ENCODE measurements around the gene ALKBH8.
"Not testable (repeated sequence)": the region's sequence is repeated elsewhere in the genome, so short reads cannot be mapped to it uniquely, and the experiment has no call there.

The ALKBH8 gene

DNA sequence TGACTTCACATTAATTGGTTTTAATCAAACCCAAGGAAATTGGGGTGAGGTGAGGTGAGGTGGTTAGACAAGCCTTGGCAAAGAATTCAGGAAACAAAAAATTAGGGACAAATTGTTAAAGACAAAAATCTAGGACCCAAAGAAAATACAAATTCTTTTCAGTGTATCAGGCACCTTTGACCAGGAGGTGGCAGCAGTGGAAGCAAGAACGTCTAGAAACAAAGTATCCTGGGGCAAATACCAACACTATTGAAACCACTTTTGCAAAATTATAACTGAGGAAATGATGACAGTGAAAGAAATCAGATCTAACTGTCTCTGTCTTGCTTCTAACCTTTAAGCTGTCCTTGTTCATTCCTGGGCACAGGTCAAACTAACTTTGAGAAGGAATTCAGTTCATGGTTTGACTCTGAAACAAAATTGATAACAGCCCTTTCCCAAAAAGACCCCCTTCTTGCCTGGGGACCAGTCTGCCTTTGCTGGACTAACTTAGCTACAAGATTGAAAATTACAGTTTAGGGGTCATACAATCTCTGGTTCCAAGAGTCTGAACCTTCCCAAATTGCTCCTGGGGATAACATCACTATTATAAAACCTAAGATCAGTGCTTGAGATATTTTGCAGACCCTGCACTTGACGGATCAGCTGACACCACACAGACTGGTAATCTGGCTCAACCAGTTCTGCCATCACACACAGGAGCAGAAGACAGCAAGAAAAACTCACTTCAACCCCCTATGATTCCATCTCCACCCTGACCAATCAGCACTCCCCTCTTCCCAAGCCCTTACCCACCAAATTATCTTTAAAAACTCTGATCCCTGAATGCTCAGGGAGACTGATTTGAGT lies 11.2 kb upstream of the ALKBH8 start:
- DNase-seq (ENCODE audit: low read depth): peak; percentile 40

DNA sequence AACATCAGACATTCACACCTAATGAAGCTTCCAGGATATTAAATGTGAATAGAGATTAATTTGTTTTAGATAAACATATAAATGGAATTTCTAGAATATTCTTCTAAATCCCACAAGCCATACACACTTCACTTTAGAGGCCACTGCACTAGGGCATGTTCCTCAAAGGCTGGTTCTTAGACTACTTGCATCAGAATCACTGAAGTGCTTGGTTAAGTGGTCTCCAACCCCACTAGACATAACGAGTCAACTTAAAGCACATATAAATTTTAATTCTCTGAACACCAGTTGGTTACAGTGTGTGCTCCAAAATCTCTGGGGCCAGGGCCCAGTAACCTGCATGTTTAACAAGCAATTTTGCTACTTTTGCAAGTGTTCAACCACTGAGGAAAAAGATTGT lies 7.9 kb upstream of the ALKBH8 start:
- no peak for DNase-seq (ENCODE audit: low read depth)

DNA sequence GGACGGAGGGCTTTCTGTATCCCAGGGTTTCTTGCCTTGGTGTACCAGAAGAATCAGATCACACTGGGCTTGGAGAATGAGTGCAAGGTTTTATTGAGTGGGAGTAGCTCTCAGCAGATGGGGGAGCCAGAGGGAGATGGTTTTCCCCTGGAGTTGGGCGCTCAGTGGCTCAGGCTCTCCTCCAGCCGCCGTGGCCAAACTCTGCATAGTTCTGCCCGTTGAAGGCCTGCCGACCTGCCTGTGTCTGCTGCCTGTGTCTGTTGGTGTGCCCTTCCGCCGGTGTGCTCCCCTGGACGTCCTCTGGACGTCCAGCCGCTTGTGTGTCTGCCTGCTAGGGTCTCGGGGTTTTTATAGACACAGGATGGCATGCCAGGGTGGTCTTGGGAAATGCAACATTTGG lies 4.5 kb upstream of the ALKBH8 start:
- no peak for DNase-seq (ENCODE audit: low read depth)

DNA sequence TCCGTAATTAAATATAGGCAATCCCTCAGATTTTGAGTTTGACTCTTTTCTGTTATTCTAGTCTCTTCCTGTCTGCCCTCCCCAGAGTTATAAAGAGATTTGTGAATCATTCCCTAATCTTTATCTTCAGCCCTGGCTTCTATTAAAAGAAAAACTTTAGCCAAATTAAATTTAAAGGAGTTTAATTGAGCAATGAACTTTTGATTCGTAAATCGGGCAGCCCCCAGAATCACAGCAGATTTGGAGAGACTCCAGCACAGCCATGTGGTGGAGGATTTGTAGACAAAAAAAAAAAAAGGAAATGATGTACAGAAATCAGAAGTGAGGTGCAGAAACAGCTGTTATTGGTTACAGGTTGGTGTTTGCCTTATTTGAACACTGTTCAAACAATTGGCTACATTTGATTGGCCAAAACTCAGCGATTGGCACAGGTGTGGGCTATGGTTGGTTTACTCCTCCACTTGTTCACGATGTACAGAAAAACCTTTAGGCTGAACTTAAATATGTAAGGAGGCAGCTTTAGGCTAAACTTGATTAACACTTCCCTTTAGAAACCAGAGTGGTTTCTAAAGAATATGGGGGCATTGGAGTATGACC lies 2.3 kb upstream of the ALKBH8 start:
- DNase-seq (ENCODE audit: low read depth): no peak

DNA sequence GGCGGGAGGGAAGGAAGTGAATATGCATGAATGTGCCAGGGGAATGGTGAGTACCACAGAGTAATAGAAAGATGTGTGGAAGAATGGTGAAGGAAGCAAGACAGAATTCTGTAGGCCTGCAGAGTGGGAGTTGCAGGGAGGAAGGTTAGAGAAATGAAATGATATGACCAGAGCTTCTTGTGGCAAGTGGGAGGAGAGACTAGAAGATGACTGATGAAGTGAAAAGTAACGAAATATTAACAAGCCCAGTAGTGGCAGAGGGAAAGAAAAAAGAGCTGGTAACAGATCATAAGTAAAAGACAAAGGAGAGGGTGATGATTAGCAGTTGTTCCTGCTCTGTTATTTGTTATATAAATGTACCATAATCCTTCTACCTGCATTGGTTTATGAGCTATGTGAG lies 1.0 kb upstream of the ALKBH8 start:
- no peak for DNase-seq (ENCODE audit: low read depth)

DNA sequence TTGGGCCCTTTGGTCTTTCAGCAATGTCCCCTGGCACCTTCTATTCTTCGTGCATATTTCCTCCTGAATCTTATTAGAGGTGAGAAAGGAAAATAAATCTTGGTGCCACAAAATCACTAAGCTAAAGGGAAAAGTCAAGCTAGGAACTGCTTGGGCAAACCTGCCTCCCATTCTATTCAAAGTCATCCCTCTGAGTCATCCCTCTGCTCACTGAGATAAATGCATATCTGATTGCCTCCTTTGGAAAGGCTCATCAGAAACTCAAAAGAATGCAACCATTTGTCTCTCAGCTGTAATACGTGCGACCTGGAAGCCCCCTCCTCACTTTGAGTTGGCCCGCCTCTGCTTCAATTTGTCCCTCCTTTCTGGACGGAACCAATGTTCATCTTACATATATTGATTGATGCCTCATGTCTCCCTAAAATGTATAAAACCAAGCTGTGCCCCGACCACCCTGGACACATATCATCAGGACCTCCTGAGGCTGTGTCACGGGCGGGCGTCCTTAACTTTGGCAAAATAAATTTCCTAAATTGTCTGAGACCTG lies 493 bp upstream of the ALKBH8 start:
- DNase-seq (ENCODE audit: low read depth): peak; percentile 32

DNA sequence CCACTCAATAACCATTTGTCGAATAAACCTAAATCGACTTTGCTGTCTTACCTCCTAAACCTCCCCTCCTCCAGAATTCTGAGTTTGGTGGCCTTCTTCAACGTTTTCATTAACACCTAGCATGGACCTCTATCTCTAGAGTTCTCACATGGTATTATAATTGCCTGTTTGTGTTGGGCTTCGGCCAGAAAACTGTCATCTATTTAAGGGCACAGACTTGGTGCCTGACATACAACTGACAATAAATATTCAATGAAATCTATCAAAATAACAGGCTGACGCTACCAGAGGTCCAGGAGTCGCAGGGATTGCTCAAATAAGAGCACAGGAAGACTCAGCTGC lies 687 bp downstream of the ALKBH8 start:
- no peak for DNase-seq (ENCODE audit: low read depth)

DNA sequence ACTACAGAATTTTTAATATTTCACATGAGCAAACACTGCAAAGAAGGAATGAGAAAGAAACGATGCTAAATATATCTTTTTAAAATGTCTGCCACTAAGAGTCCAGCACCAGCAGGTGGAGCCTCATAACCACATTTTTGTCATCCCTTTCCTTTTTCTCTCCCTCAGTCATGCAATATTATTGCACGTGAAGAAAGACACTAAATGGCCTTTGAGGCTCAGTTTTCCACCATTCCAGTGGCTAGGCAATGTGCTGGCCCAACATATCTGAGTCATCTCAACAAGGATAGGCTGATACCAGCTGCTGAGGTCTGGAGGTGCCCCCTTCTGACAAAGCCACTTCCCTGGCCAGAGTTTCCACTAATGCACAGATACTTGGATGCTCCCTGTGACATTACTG lies 1.8 kb downstream of the ALKBH8 start:
- peak; percentile 62 for DNase-seq (ENCODE audit: low read depth)

DNA sequence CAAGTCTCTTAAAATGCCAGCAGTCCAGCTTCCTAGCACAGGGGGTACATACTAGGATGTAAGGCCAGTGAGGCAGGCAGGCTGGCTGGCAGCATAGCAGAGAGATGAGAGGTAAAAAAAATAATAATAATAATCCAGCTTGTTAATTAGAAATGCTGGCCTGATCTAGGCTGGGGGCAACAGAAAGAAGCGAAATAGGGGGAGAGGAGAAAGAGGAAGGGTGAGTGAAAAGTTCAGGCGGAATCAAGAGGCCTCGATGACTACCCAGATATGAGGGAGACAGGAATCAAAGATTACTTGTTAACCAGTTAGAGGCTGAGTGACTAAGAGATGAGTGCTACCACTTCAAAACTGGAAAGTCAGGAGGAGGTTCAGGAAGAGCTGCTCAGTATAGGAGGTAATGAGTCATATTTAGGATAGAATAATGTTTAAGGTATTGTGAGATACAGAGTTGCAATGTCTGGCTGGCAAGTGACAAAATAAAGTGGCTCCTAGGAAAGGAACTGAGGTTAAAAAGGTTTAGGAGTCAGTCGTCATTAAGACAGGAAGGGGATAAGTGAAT lies 2.8 kb downstream of the ALKBH8 start:
- DNase-seq (ENCODE audit: low read depth): peak; percentile 88

DNA sequence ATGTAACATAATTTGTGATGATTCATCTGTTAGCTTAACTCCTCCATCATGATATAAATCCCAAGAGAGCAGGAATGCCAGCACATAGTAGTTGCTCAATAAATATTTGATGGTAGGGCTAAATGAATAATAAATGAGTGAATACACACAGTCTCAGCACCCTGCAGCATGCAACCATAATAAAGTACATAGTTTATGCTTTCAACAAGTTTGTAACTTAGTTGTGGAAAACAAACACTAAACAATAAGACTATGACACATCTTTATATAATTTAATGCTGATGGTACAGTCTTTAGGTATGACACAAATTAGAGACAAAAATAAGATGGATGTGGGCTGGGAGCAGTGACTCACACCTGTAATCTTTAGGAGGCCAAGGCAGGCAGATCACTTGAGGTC lies 3.8 kb downstream of the ALKBH8 start:
- peak; percentile 86 for DNase-seq (ENCODE audit: low read depth)

DNA sequence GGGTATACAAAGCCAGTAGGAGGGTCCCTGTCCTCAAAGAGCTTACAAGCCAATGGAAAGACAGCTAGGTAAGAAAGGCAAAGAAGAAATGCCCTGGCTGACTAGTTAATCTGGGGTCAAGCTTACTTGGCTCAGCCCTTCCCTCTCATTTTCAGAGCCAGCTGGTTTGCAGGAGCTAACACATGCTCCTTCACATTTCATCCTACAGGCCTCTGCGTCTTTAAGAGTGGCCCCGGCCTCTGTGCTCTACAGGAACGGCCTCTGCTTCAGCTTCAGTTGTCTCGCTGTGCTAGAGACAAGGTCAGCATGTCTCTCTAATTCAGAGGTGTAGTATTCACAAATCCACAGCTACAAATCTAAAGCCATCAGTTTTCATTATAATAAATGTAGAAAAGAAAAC lies 15.2 kb downstream of the ALKBH8 start:
- no peak for DNase-seq (ENCODE audit: low read depth)

DNA sequence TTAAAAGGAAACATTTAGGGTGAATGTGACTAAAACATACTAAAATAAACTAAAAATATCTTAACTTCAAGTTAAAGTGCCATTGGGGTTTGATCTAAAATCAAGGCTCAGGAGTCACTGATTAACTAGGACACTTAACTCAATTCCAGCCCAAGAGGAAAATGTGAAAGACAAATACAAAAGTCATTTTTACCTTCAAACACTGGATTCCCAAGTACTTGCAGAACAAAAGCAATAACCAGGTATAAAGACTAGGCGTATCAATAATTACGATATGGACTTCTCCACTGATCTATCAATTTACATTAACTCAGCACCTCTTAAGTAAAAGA lies 15.6 kb downstream of the ALKBH8 start:
- DNase-seq (ENCODE audit: low read depth): no peak

DNA sequence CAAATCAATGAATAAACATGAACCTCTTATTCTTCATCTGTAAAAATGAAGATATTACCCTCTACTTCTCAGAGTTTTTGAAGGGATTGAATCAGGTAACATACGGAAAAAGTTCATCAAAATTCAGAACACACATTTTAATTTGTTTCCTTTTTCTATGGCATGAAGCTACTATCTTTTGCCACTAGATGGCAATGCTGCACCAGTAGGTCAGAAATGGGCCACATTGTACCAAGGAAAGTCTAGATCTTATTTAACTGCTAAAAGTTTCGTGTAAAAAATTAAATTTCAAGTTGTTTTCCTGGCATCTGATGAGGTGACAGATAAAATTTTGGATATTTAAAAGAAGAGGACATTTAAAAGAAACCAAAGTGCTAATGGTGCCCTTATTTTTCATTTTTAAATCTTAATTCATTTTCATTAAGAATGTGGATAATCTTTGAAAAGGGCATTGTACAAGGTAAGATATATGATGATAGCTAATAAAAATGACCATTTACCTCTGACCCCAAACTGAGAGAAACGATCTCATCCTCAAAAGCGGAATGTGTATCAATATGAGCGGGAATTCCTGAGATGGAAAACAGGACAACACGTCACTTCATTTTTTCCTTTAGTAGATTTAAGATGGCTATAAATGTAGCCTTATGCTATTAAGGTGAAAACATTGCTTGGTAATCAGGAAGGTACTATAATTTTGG lies 16.1 kb downstream of the ALKBH8 start:
- peak; percentile 58 for DNase-seq (ENCODE audit: low read depth)

DNA sequence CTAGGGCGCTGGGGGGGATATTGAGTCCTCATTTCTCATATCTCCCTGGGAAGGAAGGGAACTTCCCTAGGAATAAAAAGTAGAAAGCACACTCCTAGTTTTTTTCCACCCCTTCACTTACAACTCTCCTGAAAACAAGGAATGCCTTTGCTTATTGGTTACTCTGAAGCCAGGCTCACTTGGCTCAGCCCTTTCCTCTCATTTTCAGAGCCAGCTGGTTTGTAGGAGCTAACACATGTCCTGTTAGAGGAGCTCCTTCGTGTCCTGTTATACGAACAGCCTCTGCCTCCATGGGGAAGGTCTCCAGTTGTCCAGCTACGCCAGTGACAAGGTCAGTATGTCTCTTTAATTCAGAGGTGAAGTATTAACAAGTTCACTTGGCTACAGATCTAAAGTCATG lies 17.6 kb downstream of the ALKBH8 start:
- DNase-seq (ENCODE audit: low read depth): no peak

DNA sequence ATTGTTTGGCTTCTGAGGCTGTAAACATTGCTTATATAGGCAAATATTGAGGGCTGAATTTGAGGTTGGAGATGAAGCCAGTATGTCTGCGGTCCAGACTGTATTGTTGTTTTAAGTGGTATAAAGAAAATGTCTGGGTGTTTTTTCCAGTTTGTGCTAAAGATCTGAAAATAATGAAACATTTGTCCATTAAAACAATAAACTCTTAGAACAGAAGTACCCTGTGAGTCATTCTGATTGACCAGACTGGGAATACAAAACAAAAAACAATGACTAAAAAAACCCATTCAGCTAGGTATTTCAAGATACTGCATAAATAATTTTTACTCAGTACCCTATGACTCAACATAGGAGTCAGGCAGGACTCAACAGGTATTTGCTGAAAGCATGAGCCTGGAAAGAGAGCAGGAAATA lies 20.4 kb downstream of the ALKBH8 start:
- DNase-seq (ENCODE audit: low read depth): peak; percentile 78

DNA sequence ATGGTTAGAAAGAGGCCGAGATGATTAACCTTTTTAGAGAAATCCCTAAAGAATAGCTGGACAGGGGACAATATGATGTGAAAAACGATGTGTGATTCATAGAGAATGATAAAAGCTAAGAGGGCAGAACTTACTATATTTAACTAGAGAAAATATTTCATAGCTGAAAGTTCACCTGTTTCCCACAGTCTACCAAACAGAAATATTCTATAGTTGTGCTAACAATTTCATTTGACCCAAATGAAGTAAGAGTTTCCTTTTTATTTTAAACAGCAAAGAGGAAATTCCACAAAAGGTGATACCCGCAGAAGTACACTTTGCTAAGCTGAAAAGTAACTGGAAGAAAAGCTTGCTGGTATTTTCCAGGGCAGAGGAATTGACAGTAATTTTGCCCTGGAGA lies 26.7 kb downstream of the ALKBH8 start:
- DNase-seq (ENCODE audit: low read depth): no peak

DNA sequence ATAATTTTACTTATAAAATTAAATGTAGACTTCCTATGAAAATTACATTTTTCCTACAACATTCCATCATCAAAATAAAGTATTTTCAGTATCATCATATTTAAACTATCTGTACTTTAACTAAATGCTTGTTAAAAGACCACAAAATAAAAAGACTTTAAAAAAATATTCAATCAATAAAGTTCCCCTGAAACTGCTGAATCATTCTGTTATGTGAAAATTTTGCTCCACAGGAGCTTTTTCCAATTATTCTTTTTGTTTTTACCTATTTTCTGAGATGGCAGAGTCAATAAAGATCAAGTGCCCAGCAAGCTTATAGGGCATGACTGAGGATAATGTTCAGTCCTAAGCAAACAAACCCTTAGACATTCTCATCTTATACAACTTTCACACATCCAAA lies 27.3 kb downstream of the ALKBH8 start:
- DNase-seq (ENCODE audit: low read depth): no peak

DNA sequence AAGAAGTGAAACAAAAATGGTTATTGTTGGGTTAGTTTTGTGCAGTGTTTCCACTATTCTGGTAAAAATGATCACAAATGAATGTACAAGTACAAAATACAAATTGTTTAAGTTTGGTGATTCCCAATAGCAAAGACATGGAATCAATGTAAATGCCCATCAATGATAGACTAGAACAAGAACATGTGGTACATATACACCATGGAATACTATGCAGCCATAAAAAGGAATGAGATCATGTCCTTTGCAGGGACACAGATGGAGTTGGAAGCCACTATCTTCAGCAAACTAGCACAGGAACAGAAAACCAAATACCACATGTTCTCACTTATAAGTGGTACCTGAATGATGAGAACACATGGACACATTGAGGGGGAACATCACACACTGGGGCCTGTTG lies 28.4 kb downstream of the ALKBH8 start:
- not testable (repeated sequence) for DNase-seq (ENCODE audit: low read depth)

DNA sequence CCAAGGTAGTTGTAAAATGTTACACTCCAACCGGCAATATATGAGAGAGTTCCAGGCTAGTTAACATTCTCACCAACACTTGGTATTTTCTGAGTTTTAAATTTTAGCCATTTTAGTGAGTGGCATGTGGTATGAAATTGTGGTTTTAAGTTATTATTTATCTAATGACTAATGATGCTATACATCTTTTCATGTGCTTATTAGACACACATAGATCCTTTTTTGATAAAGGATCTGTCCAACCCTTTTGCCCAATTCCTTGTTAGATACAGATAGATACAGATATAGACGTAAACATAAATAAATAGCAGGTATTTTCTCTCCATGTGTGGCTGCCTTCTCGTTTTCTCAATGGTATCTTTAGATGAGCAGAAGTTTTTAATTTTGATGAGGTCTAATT lies 39.3 kb downstream of the ALKBH8 start:
- no peak for DNase-seq (ENCODE audit: low read depth)

DNA sequence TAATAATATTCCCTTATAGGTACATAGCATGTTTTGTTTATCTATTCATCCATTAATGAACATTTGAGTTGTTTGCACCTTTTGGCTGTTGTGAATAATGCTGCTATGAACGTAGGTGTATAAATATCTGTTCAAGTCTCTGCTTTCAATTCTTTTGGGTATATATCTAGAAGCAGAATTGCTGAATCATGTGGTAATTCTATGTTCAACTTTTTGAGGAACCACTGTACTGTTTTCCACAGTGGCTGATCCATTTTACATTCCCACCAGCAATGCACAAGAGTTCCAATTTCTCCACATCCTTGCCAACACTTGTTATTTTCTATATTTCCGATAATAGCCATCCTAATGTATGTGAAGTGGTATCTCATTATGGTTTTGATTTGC lies 56.7 kb downstream of the ALKBH8 start:
- no peak for DNase-seq (ENCODE audit: low read depth)

DNA sequence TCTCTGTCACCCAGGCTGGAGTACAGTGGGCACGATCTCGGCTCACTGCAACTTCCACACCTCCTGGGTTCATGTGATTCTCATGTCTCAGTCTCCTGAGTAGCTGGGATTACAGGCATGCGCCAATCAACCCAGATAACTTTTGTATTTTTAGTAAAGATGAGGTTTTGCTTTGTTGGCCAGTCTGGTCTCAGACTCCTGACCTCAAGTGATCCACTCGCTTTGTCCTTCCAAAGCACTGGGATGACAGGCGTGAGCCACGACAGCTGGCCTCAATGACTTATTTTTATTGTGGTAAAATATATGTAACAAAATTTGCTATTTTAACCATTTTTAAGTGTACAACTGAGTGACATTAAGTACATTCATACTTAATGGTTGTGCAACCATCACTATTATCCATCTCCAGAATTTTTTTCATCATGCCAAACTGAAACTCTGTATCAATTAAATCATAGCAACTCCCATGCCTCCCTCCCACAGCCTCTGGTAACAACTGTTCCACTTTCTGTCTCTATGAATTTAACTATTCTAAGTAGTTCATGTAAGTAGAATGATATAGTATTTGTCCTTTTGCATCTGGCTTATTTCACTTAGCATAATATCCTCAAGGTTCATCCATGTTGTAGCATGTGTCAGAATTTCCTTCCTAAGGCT lies 57.2 kb downstream of the ALKBH8 start:
- DNase-seq (ENCODE audit: low read depth): no peak

DNA sequence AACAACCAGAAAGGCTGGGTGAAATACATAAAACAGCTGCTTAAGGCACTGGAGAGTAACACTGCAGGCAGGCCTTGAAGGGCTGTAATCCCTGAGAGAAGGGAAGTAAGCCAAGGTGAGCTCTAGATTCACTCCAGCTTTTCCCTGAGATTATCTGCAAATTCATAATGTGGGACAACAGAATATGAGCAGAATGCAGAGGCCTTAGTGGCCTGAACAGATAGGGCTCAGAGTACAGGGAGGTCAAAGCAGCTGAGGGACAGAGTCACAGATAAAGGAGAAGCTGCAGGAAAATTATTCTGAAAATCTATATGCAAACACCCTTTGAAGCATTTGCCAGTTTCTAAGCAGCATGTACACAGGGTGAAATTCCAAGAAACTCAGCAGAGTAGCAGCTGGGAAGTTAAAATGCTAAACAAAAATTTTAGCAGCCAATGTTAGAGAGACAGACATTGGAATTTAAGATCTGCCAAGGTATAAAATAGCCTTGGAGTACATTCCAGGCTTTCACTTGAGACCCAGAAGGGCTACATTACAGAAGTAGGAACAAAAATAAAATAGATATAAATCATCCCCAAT lies 59.8 kb downstream of the ALKBH8 start:
- no peak for DNase-seq (ENCODE audit: low read depth)
